HepG2 (cell line): ENCODE results near the gene FAM200B. TPM values are rescaled to one million over a fixed set of nuclear protein-coding genes. Genes with fewer than 3 reads are reported as not detected.

Source experiments
- ATAC-seq: fragments of 200-7000 bp; cut with Tn5 transposase; 3 replicates; pipeline ENCODE4 v1.9.1; 2020; ENCODE audit warnings: mild to moderate bottlenecking, moderate library complexity
- BruUV-seq: library from RNA; stranded (reverse); fragments of 400-500 nt; replicated peaks from 2 replicates; lab custom pipeline; 2021; lab: Mats Ljungman, UMichigan
- CTCF ChIA-PET: fragments of 300-600 bp; formaldehyde crosslinking; extraction: SDS; loops from one replicate; lab custom pipeline; 2021; ENCODE audit warnings: low total read pairs, inconsistent platforms, low intra/inter-chr PET ratio; lab: Yijun Ruan, JAX
- POLR2A ChIA-PET: fragments of 350-600 bp; sonication (Branson Sonifier 250); formaldehyde crosslinking; loops from one replicate; lab custom pipeline; 2020; ENCODE audit warnings: antibody characterized with exemption, inconsistent platforms; lab: Yijun Ruan, JAX
- DNase-seq: peaks from one replicate; pipeline ENCODE4 v3.0.0-alpha.2; 2015; ENCODE audit warnings: low spot score
- FAIRE-seq: peaks from 3 replicates; lab custom pipeline; 2011; peaks lifted over from hg19 to GRCh38; lab: Jason Lieb, UNC
- H2AFZ ChIP-seq: one replicate; pipeline ENCODE4 v1.6.1; 2011; ENCODE audit warnings: low read length, inconsistent platforms
- H3K27ac ChIP-seq: fragments of 300-600 bp; 3 replicates; pipeline ENCODE4 v1.8.0; 2011; ENCODE audit warnings: mixed run types, mild to moderate bottlenecking, mixed read lengths, low read length, inconsistent platforms; ENCODE audit not compliant: insufficient read depth; ENCODE audit errors: extremely low read length
- H3K27me3 ChIP-seq, 2 experiments: fragments of 200-600 bp in 1 of 2; 2 replicates in 1 of 2; 3 replicates in 1 of 2; pipeline versions ENCODE4 v1.6.0 to v1.8.0; 2011; ENCODE audit warnings: low read length in 2 of 2, mild to moderate bottlenecking in 2 of 2, moderate library complexity in 2 of 2, inconsistent platforms in 1 of 2; ENCODE audit not compliant: insufficient read depth in 2 of 2, control insufficient read depth in 1 of 2
- H3K36me3 ChIP-seq, 2 experiments: fragments of 200-600 bp in 1 of 2; replicated peaks in 1 of 2; 2 replicates in 1 of 2; 3 replicates in 1 of 2; pipeline versions ENCODE4 v1.5.1 to v1.8.0; 2011; ENCODE audit warnings: low read length in 2 of 2, inconsistent platforms in 1 of 2; ENCODE audit not compliant: insufficient read depth in 2 of 2, control insufficient read depth in 1 of 2
- H3K4me1 ChIP-seq: 2 replicates; pipeline ENCODE4 v1.5.1; 2012; ENCODE audit warnings: low read length, inconsistent platforms; ENCODE audit not compliant: insufficient read depth
- H3K4me2 ChIP-seq: 2 replicates; pipeline ENCODE4 v1.6.0; 2011; ENCODE audit warnings: low read depth, low read length, inconsistent platforms
- H3K4me3 ChIP-seq, 3 experiments: fragments of 200-600 bp in 1 of 3; sonication (generic), shearing (Covaris generic) in 1 of 3; replicated peaks in 1 of 3; 2 replicates each; pipeline ENCODE4 v1.5.1; 2011 to 2016; ENCODE audit warnings: low read length in 3 of 3, inconsistent platforms in 2 of 3, low read depth in 2 of 3, mild to moderate bottlenecking in 2 of 3, control low read depth in 1 of 3, mixed read lengths in 1 of 3; ENCODE audit not compliant: insufficient read depth in 1 of 3
- H3K79me2 ChIP-seq: one replicate; pipeline ENCODE4 v1.6.1; 2011; ENCODE audit warnings: low read length, inconsistent platforms; ENCODE audit not compliant: insufficient read depth
- H3K9ac ChIP-seq: 2 replicates; pipeline ENCODE4 v1.6.0; 2011; ENCODE audit warnings: mild to moderate bottlenecking, low read depth, low read length, inconsistent platforms; ENCODE audit not compliant: insufficient read depth
- H3K9me3 ChIP-seq: 2 replicates; pipeline ENCODE4 v1.5.1; 2012; ENCODE audit warnings: mild to moderate bottlenecking, low read length
- H4K20me1 ChIP-seq: 2 replicates; pipeline ENCODE4 v1.6.0; 2011; ENCODE audit warnings: inconsistent platforms, mild to moderate bottlenecking, low read length, moderate library complexity; ENCODE audit not compliant: insufficient read depth
- HOXA7 ChIP-seq: sonication (generic); formaldehyde crosslinking; IDR thresholded peaks from 2 replicates; pipeline ENCODE4 v1.8.1; 2022; ENCODE audit warnings: mild to moderate bottlenecking, missing genetic modification reagents, moderate library complexity
- POLR2G ChIP-seq: fragments of 200-400 bp; formaldehyde crosslinking; IDR thresholded peaks from 2 replicates; pipeline ENCODE4 v1.6.1; 2018; ENCODE audit warnings: mild to moderate bottlenecking, low read depth, low read length, moderate library complexity
- STAG1 ChIP-seq: sonication (generic); formaldehyde crosslinking; IDR thresholded peaks from 2 replicates; pipeline ENCODE4 v1.4.0; 2020; ENCODE audit warnings: missing genetic modification reagents
- WGBS: methylation state at CpG from one replicate; pipeline ENCODE4 v1.1.6; 2017; ENCODE audit warnings: low lambda C conversion rate; 5-methylcytosine and 5-hydroxymethylcytosine counted together
- in situ Hi-C: cut with HindIII; loops from 2 replicates; pipeline ENCODE4 v1.10.0; 2017; ENCODE audit warnings: low pct_unique_long_range_greater_than_20kb; ENCODE audit not compliant: extremely low pct_ligation_motif_present
- intact Hi-C: fragments of 100-400 bp; cut with micrococcal nuclease; formaldehyde crosslinking; loops from one replicate; pipeline ENCODE4 v1.10.0; 2022; ENCODE audit not compliant: unreplicated experiment
- polyA plus RNA-seq, 8 experiments: library from polyadenylated mRNA; depleted of rRNA in 3 of 8; stranded (reverse) in 7 of 8; unstranded in 1 of 8; fragments of >200 nt; fragmentation: Illumina TruSeq in 4 of 8; extraction: Trizol in 4 of 8; gene quantifications; 2 replicates each; pipeline versions ENCODE4 v1.2.1 to v1.2.3, GENCODE V29; 2011 to 2016; ENCODE audit warnings: low read depth in 4 of 8, missing spikeins in 1 of 8, mixed read lengths in 1 of 8; ENCODE audit not compliant: insufficient read depth in 1 of 8
- total RNA-seq, 5 experiments: library from RNA; depleted of rRNA; stranded (reverse); fragments of >200 nt; fragmentation: Illumina TruSeq; extraction: Trizol; gene quantifications; 2 replicates each; pipeline ENCODE4 v1.2.3, GENCODE V29; 2016; ENCODE audit warnings: low read depth in 1 of 5

The FAM200B gene
- total and polyA plus RNA-seq, 2 of the 13 experiments (the other 11 are each of a cell fraction or from before 2014, with no cell fraction given), result 25.6 to 41.8 TPM

DNA sequence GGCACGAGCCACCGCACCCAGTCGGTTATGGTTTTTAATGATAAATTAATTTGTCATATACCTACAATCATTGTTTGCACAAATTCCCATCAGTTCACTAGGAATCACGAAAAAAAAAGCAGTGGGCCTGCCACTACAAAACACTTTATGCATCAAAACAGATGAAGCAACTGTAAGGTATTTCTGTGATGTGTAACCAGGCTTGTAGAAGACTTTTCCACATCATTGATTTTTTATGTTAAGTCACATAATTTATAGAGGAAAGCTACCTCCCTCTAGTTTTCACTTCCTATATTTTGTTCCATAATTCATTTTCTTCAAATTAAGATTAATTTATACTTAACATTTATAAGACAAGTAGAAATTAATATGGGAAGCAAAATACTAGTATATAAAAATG lies 6.7 kb upstream of the FAM200B start:
- Histone ChIP-seq H3K9me3 (no peaks in the 10 kb centered on the region), H3K27me3 (no peaks in the 10 kb centered on the region), H3K4me1 (peaks cover 56% of the 10 kb centered on the region), H3K4me3 (no peak overlapping the region)
- in situ Hi-C loops (loop anchor here (25.0 kb wide), 1 partner anchor 663 kb away; the partner anchor contains the start of gene CPEB2), intact Hi-C loops (no loop called here)
- CTCF ChIA-PET, result no interaction called here
- no peak for FAIRE-seq
- POLR2A ChIA-PET, result no interaction called here
- no peak for TF ChIP-seq HOXA7 (CRISPR knock-in tag)
- TF ChIP-seq, all 625 proteins: peak for 0
- no peak overlapping the region for H3K9ac ChIP-seq
- no peak overlapping the region for H2AFZ ChIP-seq
- no peaks in the 10 kb centered on the region for H4K20me1 ChIP-seq
- H3K36me3 ChIP-seq, result no peaks in the 10 kb centered on the region; a peak in 1 of 5 replicates
- BruUV-seq, result no TSS peak
- no peak for ATAC-seq
- H3K4me2 ChIP-seq, result no peak overlapping the region
- H3K27ac ChIP-seq, result no peak overlapping the region
- WGBS, result 97% methylated on average over 4 of the region's 4 CpGs
- H3K79me2 ChIP-seq, result peaks cover 62% of the 10 kb centered on the region
- DNase-seq, result no peak

GRCh38 chr4:15675356-15675755 lies 6.3 kb upstream of the FAM200B start:
- Histone ChIP-seq H3K27ac (no peak overlapping the region), H3K4me2 (no peak overlapping the region), H3K9ac (no peak overlapping the region), H3K4me1 (peaks cover 56% of the 10 kb centered on the region), H3K27me3 (no peaks in the 10 kb centered on the region), H2AFZ (no peak overlapping the region), H3K79me2 (peaks cover 66% of the 10 kb centered on the region), H3K36me3 (no peaks in the 10 kb centered on the region; a peak in 1 of 5 replicates), H4K20me1 (no peaks in the 10 kb centered on the region), H3K9me3 (no peaks in the 10 kb centered on the region), H3K4me3 (no peak overlapping the region)
- no peak for FAIRE-seq
- 94% methylated on average over 3 of the region's 3 CpGs for WGBS
- TF ChIP-seq POLR2G, result no peak
- peak; percentile 21 for TF ChIP-seq STAG1
- in situ Hi-C loops, result no loop called here
- POLR2A ChIA-PET, result no interaction called here
- ATAC-seq, result no peak
- BruUV-seq, result no TSS peak
- no peak for DNase-seq
- intact Hi-C loops, result no loop called here
- CTCF ChIA-PET, result no interaction called here
